HG02610 (cell line): ENCODE results near the gene RAB36.

Experiments
- ATAC-seq: cut with Tn5 transposase; IDR thresholded peaks from one replicate; pipeline ENCODE4 v1.9.1; 2021; ENCODE audit warnings: mild to moderate bottlenecking, moderate library complexity; ENCODE audit not compliant: unreplicated experiment

Gene RAB36

DNA sequence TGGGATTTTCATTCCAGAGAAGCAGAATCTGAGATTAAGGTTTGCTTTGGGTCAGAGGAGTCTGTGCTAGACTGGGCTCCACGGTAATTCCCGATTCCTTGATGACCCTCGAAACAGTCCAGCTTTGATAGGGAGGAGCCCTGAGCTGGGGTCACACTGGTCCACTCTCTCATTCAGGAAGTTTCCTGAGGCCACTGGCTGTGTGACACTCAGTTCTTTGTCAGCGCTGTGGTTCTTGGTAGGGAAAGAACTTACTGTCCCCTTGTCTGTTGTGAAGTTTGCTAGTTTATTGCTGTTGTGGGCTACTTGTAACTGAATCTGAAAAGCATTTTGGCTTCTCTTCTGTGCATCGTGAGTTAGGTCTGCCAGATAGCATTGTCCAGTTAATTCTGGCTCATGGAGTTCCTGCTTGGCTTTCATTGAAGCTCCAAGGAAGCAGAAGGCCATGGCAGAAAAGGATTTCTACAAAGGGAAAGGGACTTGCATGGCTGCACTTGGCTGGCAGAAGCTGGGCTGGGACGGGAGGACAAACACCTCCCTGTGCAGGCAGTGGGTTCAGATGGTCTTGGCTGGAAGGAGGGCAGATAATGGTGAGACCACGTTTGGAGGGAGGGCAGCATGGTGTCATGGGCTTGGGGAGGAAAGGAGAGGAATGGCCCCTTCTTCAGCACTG is 58.3 kb downstream of the RAB36 start:
- ATAC-seq, result no peak

DNA sequence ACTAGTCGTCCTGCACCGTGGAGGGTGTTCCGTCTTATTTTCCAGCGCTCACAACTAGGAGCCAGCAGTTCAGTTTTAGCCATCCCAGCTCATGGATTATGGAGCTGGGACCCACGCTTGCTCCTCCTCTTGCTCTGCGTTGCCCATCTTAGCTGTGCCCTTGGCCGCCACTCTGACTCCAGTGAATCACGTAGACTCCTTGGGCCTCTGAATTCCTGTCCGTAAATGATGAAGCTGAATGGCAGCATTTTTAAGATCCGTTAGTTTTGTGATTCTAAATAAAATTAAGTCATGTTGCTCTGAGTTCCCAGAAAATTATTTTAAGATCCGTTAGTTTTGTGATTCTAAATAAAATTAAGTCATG is 58.8 kb downstream of the RAB36 start:
- ATAC-seq, result no peak

DNA sequence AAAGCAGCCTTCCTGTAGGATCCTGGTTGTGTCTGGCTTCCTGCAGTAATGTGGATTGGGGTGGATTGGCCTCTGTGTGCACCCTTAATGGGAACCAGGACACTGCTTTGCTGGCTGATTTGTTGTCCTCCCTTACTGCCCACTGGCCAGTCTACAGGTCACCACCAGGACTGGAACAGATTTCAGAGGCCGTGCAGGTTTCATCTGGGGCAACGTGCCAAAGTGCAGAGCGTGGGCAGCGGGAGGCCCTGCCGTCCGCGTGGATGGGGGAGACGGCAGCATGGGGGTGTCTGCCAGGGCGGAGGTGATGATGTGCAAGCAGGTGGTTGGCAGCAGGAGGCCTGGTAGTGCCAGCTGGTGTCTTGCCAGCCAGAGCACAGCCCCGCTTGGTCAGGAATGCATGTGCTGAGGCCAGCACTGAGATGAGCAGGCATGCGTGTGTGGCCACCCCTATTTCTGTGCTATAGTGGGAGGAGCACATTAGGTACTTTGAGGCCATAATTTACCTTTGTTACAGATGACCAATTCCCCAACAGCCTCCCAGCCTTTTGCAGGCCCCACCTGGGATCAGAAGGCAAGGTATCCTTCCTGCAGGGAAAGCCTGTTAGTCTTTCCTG is 59.4 kb downstream of the RAB36 start:
- ATAC-seq, result no peak

DNA sequence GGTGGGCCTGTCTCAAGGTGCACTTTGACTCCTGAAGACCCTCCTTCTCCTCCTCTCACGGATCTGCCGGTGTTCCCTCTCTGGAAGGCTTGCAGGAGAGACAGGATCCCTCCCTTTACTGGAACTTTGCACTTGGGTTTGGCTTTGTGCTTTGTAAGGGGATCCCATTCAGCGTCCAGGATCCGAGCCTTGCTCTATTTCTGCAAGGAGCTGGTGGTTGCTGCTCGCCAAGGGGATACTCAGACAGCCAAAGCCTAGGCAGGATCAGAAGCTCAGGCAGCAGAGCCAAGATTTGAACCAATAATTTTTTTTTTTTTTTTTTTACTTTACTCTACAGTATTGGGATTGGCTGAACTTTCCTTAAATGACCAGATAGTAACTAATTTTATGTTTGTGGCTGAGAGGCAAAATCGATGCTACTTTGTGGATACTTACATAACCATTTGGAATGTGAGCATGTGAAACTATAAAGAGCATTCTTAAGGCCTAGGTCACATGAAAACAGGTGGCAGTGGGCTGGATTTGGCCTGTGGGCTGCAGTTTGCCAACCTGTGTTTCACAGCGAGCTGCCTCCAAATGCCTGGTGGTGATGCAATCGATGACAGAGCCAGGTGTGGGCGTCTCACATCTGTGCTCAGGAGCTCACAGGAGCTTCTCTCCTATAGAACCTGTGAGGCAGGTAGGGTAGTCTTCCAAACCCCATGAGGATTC is 60.2 kb downstream of the RAB36 start:
- no peak for ATAC-seq

DNA sequence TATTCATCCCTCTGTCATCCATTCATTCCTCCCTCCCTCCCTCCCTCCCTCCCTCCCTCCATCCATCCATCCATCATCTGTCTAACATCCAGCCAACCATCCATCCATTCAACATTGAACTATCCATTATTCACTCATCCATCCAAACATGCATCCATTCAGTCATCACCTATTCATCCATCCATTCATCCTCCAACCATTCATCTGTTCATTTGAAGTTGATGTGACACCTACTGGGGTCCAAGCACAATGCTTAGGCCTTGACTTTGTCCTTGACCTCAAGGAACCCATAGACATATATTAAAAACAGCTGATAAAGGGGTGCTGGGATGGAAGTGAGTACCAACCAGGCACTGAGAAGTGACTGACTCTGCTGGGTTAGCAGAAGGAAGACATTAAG is 61.6 kb downstream of the RAB36 start:
- no peak for ATAC-seq

DNA sequence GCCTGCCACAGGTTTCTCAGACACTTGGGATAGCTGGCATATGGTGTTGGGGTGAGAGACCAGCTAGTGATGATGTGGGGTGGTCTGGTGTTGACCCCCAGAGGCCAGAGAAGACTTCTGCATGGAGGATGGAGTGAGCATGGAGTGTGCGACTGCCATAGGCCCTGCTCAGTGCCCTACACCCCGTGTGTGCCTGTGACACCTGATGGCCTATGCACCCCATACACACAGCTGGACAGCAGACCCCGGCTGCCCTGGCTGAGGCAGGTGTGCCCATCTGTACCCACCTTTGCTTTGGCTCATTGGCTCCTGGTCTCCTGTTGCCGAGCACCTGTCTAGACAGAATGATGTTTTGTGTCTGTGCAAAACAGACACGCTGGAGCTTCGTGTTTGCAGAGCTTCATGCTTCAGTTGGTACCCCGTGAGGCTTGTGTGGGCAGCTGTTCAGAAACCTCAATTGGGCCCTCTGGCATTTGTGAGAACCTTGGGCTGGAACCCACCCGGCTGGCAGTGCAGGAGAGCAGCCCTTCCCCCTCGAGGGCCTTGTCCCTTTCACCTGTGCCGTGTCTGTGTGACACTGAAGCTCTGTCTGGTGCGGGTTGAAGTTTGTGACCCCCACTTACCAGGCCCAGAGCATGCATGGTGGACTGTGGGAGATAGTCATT is 62.6 kb downstream of the RAB36 start:
- no peak for ATAC-seq

DNA sequence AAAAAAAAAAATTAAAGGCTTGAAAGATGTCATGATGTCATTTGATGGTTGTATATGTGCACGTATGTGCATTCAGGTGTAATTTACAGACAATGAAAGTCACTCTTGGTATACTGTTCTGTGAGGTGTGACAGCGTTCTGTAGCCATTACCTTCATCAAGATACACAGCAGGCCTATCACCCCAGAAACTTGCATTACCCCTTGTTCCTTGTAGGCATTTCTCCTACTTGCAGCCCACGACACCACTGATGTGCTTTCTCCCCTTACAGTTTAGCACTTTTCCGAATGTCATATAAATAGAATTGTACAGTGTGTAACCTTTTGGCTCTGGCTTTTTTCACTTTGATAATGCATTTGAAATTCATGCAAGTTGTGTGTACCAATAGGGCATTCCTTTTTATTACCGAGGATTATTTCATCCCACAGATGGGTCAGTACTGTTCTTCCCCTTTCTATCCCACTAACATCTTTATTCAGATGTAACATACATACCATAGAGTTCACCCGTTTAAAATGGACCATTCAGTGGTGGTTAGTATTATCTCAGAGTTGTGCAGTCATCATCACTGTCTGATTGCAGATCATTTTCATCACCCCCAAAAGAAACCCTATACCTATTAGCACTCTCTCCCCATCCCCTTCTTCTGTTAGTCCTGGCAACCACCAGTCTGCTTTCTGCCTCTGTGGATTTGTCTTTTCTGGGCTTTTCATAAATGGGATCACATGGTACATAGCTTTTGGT is 65.3 kb downstream of the RAB36 start:
- no peak for ATAC-seq

DNA sequence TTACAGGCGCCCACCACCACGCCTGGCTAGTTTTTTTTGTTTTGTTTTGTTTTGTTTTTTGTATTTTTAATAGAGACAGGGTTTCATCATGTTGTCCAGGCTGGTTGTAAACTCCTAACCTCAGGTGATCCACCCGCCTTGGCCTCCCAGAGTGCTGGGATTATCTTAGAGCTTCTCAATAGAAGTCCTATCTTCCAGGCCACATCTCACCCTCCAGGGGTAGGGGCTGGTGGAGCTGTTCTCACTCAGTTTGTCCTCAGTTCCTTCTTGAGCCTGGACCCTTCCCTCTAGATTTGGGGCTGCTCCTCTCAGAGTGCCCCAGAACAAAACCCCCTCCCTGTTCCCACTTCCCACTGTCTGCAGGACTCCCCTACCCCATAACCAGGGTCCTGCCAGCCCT is 66.3 kb downstream of the RAB36 start:
- no peak for ATAC-seq

DNA sequence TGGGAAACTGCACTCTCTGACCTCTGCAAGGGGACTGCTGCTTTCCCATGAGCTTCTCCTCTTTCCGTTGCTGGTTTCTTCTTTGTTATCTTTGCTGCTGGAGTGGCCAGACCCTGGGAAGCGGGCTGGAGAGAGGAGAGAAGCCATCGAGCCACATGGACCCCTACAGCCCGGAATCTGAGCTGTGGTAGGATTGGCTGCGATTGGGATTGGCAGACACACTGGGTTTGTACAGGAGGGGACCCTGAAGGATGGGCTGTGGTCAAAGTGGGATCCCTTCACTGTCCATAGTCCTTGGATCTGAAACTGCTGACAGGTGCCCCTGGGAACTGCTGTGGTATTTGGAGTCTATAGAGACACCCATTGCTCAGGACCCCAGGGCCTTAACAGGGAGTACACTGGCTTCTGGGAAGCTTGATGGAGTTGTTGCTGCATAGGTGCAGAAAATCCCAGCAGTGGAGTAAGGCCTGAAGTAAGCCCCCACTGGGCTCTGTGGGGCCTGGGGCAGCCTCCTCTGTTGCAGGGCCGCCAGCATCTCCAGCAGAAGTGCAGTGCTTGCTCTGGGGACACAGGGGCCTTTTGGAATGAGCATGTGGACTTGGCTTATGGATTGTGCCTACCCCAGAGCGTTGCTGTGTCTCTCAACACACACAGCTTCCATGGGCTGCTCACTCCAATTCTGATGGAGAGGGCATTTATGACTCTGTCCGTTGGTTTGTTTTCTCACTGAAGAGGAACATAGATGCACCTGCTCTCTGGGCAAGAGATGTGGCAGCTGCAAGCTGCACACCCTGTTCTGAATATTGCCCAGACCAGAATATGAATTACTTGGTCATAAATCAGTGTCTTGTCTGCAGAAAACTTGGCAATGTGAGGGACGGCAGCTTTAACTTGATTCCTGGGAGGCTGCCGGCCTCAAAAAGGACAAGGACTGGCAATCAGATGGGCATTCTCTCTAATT is 67.1 kb downstream of the RAB36 start:
- ATAC-seq, result no peak

DNA sequence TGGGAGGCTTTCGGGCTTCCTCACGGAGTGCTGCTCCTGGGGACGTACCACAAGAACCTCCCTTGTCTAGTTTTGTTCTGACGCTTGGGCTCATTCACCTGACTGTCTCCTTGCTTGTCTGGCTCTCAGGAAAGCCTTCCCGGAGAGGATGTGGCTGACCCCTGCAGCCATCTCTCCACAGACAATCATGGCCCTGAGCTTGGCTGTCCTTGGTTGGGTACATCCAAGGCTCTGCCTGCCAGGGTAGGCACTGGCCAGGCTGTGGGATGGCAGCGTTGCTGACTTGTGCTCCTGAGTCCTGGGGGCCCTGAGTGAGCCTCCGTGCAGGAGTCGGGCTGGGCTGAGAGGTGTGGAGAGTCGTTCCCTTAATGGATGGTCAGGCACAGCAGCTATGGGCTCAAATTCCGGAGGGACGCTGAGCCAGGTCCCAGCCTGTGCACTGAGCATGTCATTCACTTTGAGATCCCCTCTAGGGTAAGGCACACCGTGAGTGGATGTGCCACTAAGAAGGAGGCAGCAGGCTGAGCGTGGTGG is 67.8 kb downstream of the RAB36 start:
- ATAC-seq, result no peak

DNA sequence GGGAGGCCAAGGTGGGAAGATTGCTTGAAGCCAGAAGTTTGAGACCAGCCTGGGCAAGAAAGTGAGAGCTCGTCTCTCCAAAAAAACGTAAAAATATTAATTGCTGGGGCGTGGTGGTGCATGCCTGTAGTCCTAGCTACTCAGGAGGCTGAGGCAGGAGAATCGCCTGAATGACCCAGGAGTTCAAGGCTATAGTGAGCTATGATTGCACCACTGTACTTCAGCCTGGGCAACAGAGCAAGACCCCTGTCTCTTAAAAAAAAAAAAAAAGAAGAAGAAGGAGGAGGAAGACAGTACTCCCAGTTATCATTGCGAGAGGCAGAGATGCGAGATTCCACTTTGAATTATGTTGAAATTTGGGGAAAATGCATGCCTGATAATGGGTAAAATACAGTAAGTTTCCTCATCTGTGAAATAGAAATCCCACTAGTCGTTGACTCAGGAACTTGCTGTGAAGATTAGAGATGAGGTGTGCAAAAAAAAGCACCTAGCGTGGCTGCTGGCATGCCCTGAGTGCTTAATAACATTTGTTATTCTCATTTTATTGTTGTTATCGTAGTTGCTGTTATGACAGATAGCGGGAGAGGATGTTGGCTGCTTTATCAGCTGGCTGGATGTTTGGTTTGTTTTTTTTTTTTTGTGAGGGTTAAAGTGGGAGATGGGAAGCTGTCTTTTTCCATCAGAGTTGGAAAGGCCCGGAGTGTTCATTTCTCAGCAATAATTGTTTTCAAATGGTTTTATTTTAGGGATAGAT is 68.5 kb downstream of the RAB36 start:
- ATAC-seq, result no peak
